Kidney glomerular epithelial cell (primary cell): Measurements from ENCODE around the gene AREG.
A peak's percentile ranks its signal among the peaks of the same experiment; 100 is the strongest.

Source experiments
- DNase-seq: peaks from one replicate; lab custom pipeline; 2025; lab: John Stamatoyannopoulos, UW

AREG gene

GRCh38 chr4:74433043-74433442 is 11.9 kb upstream of the AREG start:
- DNase-seq, result no peak

GRCh38 chr4:74433541-74434172 is 11.3 kb upstream of the AREG start:
- DNase-seq, result no peak

GRCh38 chr4:74435296-74435695 is 9.6 kb upstream of the AREG start:
- no peak for DNase-seq

- no peak for DNase-seq
These were observed 7.1 kb upstream of the AREG start for GRCh38 chr4:74437866-74438265.

- no peak for DNase-seq
These were observed 6.3 kb upstream of the AREG start for GRCh38 chr4:74438661-74439060.

GRCh38 chr4:74439952-74440351 is 5.0 kb upstream of the AREG start:
- DNase-seq, result no peak

- DNase-seq, result no peak
These were observed 4.6 kb upstream of the AREG start for GRCh38 chr4:74440356-74440755.

GRCh38 chr4:74441744-74442143 is 3.2 kb upstream of the AREG start:
- DNase-seq, result no peak

- DNase-seq, result no peak
These were observed 1.4 kb downstream of the AREG start for GRCh38 chr4:74446193-74446868.

GRCh38 chr4:74446896-74447295 is 2.0 kb downstream of the AREG start:
- DNase-seq, result no peak

GRCh38 chr4:74447636-74448233 is 2.8 kb downstream of the AREG start:
- no peak for DNase-seq

GRCh38 chr4:74449571-74450297 is 4.8 kb downstream of the AREG start:
- DNase-seq, result peak; percentile 43

GRCh38 chr4:74450298-74450683 is 5.4 kb downstream of the AREG start:
- DNase-seq, result no peak

- peak; percentile 30 for DNase-seq
These were observed 6.3 kb downstream of the AREG start for GRCh38 chr4:74451214-74451661.

GRCh38 chr4:74453037-74453635 is 8.2 kb downstream of the AREG start:
- DNase-seq, result no peak

GRCh38 chr4:74453829-74454742 is 9.2 kb downstream of the AREG start:
- no peak for DNase-seq

GRCh38 chr4:74455361-74456055 is 10.6 kb downstream of the AREG start:
- DNase-seq, result no peak

GRCh38 chr4:74456056-74456744 is 11.3 kb downstream of the AREG start:
- no peak for DNase-seq

- no peak for DNase-seq
These were observed 12.0 kb downstream of the AREG start for GRCh38 chr4:74456849-74457395.

GRCh38 chr4:74460833-74461232 is 15.9 kb downstream of the AREG start:
- DNase-seq, result no peak
